GDM1 (cell line): ENCODE results near the gene RHBDF2.
"Not testable (repeated sequence)": the region's sequence is repeated elsewhere in the genome, so short reads cannot be mapped to it uniquely, and the experiment has no call there.

Experiments used
- DNase-seq: peaks from one replicate; lab custom pipeline; 2025; lab: John Stamatoyannopoulos, UW

RHBDF2 gene

DNA sequence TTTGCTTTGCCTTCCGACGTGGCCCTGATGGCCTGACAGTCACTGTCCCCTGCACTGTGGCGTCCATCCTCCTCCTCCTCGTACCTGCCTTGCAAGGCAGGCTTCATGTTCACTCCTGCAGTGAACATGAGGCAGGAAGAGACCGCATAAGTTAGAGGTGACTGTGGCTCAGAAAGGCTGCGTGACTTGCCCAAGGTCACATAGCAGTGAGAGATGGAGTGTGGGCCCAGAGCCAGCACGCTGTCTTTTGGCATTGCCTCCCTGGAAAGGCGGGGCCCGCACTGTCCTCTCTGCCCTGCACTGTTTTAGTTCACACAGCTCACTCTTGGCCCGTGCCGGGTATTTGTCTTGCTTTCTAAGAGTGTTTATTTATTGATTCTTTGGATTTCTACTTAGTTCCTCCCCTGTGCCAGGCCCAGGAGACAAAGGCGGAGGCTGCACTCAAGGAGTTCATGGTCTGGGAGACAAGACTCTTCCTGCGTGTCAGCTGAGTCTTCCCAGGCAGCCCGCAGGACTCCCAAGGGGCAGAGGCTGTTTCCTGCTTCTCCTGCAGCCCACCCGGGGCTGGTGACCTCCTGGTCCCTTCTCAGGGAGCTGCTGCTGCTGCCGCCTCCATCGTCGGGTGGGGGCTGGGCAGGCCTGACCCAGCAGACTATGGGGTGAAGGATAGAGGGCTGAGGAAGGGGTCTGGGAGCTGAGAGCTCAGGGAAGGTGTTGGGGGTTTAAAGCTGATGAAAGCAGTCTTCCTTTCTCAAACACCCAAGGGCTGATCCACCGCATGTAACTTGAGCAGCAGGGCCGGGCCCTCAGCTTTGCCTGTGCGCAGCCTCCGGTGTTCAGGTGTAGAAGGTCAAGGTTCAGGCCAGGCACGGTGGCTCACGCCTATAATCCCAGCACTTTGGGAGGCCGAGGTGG is 23.6 kb upstream of the RHBDF2 start:
- no peak for DNase-seq

DNA sequence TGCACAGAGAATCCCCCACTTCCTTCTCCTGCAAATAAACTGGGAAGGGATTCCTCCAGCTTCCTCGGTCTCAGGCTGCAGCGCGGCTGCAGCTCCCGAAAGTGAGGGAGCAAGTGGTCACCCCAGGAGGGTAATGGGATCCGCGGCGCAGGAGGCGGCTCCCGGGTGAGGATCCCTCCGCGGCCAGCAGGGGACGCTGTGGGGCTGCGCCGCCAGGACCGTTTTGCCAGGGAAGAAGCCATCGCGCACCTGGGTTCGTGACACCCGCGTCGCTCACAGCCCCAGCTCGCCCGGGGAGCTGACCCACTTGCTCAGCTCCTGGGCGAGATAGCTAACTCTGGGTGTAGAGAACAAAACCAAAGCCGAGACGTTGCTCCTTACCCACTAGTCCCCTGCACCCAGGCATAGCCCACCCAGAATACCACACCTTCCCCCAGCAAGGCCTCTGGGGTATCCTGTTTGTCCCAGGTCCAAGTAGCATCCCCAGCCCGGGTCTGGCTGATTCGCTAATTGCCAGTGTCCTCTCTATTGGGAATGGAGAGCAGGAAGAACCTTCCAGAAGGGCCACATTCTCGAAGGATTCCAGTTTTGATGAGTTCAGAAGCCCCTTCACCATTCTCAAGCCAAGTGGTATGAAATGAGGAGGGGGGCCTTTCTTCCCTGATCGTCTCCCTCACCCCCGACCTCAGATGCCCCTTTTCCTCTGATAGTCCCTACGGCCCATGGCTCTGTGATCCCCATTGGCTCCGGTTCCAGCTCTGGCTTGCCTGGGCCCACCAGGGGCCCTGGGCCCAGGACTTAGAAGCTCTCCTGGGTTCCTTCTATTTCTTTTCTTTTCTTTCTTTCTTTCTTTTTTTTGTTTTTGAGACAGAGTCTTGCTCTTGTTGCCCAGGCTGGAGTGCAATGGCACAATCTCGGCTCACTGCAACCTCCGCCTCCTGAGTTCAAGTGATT is 22.1 kb upstream of the RHBDF2 start:
- DNase-seq = peak; percentile 26

DNA sequence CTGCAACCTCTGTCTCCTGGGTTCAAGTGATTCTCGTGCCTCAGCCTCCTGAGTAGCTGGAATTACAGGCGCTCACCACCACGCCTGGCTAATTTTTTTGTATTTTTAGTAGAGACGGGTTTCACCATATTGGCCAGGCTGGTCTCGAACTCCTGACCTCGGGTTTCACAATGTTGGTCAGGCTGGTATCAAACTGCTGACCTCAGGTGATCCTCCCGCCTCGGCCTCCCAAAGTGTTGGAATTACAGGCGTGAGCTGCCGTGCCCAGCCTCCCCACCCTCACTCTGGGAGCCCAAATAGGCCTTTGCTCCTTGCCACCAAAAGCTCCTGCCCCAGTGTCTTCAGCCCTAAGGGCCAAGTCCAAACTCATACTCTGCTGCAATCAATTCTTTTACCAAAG is 20.5 kb upstream of the RHBDF2 start:
- not testable (repeated sequence) for DNase-seq

DNA sequence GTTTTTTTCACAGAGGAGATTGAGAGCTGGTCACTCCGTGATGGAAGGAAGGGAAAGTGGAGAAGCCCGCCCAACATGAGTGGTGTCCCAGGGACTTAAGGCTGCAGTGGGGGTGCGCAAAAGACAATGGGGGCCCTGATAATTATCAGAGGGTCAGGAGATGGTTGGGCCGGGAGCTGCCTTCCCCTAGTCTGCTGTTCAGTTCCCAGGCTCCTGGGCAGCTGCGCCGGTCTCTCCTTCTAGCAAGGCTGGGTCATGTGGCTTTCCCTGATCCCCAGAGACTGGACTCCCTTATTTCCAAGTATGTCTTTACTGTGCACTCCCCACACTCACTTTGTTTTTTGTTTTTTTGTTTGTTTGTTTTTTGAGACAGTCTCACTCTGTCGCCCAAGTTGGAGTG is 20.0 kb upstream of the RHBDF2 start:
- DNase-seq = no peak

DNA sequence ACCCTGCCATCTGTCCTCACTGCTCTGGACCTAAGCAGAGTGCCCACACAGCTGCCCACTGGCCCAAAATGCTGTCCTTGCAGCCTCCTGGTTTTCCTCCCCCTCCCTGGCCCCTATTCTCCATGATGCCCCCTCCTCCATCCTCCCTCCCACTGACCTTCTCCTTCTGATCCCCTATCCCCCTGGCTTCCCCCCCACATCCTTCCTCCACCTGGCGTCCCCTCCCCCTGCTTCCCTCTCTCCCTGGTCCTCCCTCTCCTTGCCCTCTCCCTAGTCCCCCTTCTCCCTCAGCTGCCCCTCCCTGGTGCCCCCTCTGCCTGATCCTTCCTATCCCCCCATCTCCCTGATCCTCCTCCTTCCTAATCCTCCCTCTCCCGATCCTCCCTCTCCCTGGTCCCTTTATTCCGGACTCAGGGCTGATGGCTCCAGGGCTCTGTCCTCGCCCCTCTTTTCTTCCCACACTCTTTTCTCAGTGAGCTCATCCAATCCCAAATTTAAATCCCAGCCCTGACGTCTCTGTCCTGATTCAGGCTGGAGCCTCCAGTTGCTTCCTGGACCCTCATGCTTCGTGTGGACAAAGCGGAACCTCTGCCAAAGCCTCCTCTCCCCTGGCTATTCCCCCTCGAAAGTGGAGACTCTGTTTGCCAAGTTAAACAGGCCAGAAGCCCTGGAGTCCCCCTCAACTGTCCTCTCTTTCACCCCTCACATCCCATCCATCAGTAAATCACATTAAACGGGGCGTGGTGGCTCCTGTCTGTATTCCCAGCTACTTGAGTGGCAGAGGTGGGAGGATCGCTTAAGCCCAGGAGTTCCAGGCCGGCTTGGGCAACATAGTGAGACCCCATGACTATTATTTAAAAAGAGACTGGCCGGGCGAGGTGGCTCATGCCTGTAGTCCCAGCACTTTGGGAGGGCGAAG is 18.1 kb upstream of the RHBDF2 start:
- no peak for DNase-seq

DNA sequence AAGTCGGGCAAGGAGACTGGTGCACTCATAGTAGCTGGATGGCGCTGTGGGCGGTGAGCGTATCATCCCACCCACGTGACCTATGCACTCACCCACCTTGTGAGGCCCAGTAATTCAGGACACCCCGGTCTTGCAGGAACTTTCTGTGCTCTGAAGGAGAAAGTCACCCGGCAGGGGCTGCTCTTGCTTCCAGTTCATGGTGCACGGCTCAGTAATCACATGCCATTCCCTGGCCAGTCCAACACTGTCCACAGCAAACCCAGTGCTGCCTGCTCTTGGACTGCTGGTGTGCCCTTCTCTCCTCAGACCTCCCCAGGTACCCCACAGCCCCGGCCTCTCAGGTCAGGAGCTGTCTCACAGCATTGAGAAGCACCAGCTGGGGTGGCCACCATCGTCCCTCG is 16.4 kb upstream of the RHBDF2 start:
- DNase-seq = no peak

DNA sequence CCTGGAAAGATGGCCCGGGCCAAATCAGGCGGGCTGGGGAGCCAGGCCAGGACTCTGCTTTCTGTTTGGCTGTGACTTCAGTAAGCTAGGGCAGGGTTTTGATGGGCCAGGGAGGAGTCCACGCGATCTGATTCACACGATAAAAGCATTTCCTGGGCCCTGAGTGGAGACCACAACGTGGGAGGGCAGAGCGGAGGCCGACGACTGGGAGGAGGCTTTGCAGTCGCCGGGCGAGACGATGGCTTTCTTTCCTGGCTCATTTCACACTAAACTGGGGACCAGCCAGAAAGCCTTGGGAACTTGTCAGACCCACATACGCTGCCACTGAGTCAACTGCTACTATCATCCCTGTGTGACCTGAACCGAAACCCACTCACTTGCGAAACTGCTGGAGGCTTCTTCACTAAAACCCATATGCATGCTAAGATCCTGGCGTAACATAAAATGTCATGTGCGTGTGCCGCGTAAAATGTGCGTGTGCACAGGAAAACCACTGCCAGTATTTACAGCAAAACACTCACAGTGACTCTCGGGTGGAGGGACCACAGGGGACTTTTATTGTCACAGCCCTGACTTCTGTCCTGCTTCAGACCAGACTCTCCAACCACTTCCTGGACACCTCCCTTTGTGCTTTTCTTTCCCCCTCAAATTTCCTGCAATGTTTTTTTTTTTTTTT is 14.2 kb upstream of the RHBDF2 start:
- peak; percentile 70 for DNase-seq

DNA sequence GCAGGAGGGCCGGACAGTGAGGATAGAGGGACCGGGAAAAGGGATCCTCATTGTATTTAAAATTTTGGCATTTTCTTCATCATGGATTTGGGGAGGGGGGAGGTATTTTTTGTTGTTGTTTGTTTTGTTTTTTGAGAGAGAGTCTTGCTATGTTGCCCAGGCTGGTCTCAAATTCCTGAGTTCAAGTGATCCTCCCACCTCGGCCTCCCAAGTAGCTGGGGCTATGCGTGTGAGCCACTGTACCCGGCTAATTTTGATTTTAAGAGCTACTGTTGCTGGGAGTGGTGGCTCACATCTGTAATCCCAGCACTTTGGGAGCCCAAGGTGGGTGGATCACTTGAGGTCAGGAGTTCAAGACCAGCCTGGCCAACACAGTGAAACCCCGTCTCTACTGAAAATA is 13.1 kb upstream of the RHBDF2 start:
- not testable (repeated sequence) for DNase-seq

DNA sequence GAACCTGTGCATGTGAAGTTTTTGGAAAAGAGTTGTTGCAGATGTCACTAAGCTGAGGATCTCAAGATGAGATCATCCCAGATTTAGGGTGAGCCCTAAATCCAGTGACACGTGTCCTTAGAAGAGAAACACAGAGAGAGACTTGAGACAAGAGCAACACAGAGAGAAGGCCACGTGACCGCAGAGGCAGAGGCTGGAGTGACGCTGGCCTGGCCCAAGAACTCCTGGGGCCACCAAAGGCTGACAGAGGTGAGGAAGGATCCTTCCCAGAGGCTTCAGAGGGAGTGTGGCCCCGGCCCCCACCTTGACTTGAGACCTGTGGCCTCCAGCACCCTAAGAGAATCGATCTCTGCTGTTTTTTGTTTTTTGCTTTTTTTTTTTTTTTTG is 12.1 kb upstream of the RHBDF2 start:
- DNase-seq = no peak

DNA sequence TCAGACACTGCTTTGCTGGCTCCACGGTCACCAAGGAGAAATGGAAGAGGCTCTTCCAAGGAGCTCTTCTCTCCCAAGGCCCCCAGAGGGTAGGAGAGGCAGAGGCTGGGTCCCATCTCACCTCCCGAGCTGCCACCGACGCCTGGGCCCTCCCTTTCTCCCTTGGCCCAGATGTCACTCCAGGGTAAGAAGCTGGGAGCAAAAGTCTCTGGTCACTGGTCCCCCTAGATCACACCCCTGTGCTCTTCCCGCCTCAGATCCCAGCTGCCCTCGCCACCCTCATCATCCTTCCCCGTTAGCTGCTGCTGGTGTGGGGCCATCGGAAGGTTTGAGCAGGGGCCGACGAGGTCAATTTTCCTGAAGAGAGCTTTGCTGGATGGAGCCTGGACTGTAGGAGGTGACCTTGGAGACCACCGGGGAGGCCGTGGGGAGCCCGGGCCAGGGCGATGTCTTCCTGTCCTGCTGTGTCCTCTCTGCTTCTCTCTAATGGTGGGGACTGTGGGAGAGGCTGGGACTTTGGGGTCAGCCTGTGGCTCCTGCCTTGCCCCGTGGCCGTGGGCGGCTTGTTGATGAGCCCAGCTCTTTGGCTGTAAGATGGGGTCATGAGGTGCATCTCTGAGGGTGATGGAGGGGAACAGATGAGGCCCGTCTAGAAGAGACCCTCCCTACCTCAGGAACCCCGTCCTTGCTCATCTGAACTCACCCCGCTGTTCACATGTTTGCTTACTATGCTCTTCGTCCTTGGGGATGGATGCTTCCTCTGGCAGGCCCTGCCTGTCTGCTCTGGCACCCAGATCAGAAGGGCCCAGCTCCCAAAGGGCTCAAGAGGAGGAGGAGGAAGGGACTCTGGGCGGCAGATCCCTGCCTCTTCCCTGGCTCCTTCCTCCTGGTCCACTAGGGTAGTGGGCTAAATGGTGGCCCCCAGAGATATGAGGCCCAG is 11.4 kb upstream of the RHBDF2 start:
- DNase-seq = no peak

DNA sequence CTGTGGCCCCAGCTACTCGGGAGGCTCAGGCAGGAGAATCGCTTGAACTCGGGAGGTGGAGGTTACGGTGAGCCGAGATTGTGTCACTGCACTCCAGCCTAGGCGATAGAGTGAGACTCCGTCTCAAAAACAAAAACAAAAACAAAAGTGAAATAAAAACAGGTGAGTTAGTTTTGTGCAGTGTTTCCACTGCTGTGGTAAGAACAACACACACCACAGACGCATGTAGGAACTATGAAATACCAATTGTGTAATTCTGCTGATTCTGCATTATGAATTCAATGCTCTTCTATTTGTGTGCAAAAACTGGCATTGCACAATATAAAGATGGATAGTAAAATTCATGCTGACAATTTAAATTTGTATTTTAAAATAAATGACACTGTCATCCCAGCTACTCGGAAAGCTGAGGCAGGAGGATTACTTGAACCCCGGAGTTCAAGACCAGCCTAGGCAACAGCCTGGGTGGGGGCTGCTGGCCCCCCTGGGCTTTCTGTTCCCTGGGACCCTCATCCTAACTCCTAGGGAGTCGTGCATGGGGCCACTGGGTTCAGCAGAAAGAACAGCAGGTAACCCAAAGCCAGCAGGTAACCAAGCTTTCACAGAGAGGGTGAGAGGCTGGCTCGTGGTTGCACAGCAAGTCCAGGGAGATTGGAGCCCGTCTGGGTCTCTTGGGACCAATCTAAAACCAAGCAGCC is 10.6 kb upstream of the RHBDF2 start:
- no peak for DNase-seq

DNA sequence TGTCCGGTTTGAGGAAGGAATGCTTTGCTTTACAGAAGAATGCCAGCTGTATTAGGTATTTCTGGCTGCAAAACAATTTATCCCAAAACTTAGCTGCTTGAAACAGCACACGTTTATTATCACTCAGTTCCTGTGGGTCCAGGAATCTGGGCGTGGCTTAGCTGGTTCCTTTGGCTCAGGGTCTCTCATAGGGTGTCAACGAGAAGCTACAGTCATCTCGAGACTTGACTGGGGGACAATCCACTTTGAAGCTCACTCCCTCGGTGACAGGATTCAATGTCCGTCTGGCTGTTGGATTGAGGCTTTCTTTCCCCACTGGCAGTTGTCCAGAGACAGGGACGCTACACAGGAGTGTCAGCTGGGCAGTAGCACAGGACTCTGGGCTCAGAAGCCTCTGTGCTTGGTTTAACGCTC is 9.6 kb upstream of the RHBDF2 start:
- DNase-seq = no peak

DNA sequence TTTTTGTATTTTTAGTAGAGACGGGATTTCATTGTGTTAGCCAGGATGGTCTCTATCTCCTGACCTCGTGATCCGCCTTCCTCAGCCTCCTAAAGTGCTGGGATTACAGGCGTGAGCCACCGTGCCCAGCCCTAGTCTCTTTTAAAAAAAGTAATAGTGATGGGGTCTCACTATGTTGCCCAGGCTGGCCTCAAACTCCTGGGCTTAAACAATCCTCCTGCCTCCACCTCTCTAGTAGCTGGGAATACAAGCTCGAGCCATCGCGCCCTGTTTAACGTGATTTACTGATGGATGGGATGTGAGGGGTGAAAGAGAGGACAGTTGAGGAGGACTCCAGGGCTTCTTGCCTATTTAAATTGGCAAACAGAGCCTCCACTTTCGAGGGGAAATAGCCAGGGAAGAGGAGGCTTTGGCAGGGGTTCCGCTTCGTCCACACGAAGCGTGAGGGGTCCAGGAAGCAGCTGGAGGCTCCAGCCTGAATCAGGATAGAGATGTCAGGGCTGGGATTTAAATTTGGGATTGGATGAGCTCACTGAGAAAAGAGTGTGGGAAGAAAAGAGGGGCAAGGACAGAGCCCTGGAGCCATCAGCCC is 7.3 kb upstream of the RHBDF2 start:
- DNase-seq = not testable (repeated sequence)

DNA sequence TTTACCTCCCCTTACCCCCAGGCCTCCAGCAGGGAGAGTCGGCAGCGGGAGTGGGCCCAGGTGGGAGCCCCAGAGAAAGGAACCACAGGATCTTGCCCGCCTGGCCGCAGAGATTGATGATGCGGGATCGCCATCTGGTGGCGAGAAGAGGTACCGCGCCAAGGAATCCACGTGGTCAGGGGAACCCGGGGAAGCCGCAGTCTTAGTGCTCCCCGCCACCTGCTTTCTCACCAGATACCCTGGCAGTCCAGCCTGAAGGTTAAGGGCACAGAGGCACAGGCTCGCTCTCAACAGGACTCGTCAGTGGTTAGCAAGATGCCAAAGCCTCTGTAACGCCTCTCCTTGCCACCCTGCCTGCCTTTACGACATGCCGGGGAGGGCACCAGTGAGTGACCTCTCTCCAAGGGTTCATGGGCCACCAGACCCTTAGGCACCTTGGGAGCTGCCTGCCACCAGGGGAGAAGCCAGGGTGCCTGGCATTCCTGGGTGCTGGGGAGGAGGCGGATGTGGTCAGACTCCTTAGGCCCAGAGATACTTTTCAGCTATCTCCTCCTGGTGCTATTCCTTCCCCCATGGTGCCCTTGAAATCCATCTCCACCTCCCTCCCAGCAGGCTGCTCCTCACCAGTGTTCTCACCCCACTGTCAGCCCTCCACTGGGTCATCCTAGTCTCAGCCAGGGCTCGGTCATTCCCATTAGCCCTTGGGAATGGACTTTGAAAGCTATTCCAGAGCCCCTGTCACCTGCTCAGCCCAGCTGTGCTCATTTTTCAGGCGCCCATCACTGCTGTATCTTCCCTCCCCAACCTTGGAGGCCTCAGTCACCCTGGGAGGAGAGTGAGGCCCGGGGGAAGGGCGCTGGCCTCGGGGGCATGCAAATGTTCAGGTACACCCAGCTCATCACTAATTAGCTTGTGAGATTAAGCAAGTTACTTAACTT is 5.5 kb upstream of the RHBDF2 start:
- peak; percentile 40 for DNase-seq

DNA sequence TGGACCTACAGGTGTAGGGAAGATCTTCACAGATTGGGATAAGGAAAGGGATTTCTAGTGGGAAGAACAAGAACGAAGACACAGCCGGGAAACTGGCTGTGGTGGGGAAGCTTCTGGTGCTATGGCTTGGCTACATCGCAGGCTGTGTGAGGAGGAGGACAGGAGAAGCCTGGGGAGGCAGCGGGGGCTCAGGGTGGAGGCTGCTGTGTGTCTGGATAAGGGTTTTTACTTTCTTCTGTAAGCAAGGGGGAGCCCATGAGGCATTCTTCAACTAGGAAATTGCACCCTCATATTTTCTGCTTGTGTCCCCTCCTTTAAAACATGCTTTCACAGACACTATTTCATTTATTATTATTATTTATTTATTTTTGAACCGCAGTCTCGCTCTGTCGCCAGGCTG is 2.9 kb upstream of the RHBDF2 start:
- DNase-seq = no peak

DNA sequence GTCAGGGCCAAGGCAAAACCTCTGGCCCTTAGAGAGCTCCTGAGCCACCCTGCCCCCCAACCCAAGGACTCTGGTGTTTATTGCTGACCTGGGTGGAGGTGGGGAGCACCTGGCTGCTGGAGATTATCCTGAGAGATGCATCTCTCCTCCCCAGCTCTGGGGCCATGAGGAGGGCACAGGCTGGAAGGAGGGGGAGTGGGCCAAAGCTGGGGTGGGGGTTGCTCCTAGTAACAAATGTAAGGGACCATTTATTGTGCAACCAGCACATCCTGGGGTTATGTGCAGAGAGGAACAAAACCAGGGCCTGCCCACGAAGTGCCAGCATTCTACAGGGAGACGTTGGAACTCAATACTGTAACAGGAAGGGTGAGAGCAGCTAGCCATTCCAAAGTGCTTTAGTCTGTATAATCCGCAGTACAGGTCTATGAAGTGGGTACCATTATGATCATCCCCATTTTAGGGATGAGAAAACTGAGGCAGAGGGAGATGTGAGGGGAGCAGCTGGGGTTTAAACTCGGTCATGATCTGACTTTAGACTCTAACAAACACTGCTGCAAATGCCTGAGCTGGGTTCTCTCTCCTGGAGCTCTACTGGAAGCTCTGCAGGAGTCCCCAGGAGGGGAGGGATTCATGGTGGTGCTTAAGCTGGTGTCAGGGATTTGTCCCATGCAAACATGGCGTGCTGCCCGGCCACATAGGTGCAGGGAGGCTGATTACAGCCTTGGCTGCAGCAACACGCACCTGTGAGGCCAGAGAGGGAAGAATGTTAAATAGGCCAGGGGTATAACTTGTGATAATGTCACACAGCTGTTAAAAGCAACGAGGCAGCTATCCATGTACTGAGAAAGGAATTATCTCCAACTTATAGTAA is 1.4 kb upstream of the RHBDF2 start:
- no peak for DNase-seq

DNA sequence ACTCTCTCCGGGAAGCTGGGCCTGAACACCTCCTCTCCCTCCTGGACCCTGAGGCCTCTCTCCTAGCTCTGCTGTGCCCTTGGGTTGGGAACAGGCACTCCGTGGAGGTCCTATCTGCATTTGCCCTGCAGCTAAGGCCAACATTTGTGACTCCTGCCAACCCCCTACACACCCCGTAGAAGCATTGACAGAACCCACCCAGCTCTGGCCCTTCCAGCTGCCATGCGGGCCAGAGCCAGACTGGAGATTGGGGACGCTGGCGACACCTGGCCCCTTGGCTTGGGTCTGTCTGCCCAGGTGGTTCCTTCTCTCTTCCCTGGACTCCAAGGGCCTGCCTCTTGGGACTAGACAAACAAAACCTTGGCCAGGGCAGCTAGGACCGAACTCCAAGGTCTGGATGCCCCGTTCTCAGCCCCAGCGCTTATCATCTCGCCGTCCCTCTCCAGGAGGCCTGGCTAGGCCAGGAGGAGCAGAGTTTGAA is 644 bp upstream of the RHBDF2 start:
- no peak for DNase-seq
